Fibroblast of pulmonary artery (primary cell): ENCODE results near the gene CPSF4L.

Experiments
- DNase-seq: peaks from one replicate; pipeline ENCODE4 v3.0.0-alpha.2; 2010; ENCODE audit warnings: low read depth
- H3K4me3 ChIP-seq: replicated peaks from 2 replicates; pipeline ENCODE4 v1.5.1; 2011; ENCODE audit warnings: low read depth, mild to moderate bottlenecking, control low read depth, low read length, moderate library complexity
- TF ChIP-seq, protein P1 (sequence below): IDR thresholded peaks from 2 replicates; pipeline ENCODE4 v1.5.1; 2011; ENCODE audit warnings: mild to moderate bottlenecking, control low read depth, low read length, inconsistent platforms; ENCODE audit errors: missing control alignments

The CPSF4L gene

GRCh38 chr17:73278465-73279453, 17.1 kb upstream of the CPSF4L start:
- H3K4me3 ChIP-seq, result no peak overlapping the region
- peak; percentile 51 for DNase-seq
- TF ChIP-seq, protein P1, sequence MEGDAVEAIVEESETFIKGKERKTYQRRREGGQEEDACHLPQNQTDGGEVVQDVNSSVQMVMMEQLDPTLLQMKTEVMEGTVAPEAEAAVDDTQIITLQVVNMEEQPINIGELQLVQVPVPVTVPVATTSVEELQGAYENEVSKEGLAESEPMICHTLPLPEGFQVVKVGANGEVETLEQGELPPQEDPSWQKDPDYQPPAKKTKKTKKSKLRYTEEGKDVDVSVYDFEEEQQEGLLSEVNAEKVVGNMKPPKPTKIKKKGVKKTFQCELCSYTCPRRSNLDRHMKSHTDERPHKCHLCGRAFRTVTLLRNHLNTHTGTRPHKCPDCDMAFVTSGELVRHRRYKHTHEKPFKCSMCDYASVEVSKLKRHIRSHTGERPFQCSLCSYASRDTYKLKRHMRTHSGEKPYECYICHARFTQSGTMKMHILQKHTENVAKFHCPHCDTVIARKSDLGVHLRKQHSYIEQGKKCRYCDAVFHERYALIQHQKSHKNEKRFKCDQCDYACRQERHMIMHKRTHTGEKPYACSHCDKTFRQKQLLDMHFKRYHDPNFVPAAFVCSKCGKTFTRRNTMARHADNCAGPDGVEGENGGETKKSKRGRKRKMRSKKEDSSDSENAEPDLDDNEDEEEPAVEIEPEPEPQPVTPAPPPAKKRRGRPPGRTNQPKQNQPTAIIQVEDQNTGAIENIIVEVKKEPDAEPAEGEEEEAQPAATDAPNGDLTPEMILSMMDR, result no peak

DNA sequence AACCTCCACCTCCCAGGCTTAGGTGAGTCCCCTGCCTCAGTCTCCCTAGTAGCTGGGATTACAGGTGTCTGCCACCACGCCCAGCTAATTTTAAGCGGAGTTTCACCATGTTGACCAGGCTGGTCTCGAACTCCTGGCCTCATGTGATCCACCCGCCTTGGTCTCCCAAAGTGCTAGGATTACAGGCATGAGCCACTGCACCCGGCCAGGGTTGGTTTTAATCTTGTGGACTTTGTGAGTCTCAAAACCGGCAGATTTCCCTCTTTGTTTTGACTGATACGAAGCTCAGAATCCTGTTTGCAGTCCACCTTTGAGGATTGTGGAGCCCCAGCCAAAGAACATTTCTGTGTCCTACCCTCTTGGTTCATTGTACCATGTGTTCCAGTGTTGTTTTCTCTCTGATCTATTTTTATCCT, 16.4 kb upstream of the CPSF4L start:
- TF ChIP-seq, protein P1, result no peak
- no peak for DNase-seq
- no peak overlapping the region for H3K4me3 ChIP-seq

DNA sequence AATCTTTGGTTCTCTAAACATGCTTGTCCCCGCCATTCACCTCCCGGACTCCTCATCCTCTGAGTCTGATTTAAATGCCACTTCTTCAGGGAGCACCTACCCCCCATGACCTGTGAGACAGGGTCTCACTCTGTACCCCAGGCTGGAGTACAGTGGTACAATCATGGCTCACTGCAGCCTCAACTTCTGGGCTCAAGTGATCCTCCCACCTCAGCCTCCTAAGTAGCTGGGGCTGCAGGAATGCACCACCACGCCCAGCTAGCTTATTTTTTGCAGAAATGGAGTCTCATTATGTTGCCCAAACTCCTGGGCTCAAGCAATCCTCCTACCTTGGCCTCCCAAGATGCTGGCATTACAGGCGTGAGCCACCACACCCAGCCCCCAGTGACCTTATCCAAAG, 12.8 kb upstream of the CPSF4L start:
- no peak overlapping the region for H3K4me3 ChIP-seq
- TF ChIP-seq, protein P1, result no peak
- DNase-seq, result no peak

DNA sequence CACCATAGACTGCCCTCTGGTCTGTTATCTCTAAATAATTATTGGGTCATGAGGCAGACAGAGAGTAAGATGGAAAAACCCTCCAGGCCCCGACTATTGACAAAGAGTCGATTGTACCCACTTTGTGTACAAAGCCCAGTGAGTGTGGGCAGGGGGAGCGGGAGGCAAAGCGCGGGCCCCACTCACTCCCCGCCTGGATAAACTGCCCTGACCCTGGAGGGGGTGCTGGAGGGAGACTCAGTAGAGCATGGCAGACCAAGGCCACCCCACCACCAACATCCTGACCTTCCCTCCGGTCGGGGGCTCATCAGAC, 11.2 kb upstream of the CPSF4L start:
- no peak overlapping the region for H3K4me3 ChIP-seq
- TF ChIP-seq, protein P1, result no peak
- no peak for DNase-seq

GRCh38 chr17:73271072-73271471, 9.4 kb upstream of the CPSF4L start:
- TF ChIP-seq, protein P1, result no peak
- DNase-seq, result no peak
- no peak overlapping the region for H3K4me3 ChIP-seq

DNA sequence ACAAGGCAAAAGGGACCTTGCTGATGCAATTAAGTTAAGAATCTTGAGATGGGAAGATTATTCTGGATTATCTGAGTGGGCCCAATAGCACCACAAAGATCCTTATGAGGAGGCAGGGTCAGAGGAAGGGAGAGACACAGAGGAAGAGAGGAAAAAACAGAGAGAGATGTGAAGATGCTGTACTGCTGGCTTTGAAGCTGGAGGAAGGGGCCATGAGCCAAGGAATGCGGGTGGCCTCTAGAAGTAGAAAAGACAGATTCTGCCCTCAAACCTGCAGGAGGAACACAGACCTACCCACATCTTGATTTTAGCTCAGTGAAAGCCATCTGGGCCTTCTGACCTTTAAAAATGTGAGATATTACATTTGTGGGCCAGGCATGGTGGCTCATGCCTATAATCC, 8.1 kb upstream of the CPSF4L start:
- no peak overlapping the region for H3K4me3 ChIP-seq
- TF ChIP-seq, protein P1, result no peak
- no peak for DNase-seq

- TF ChIP-seq, protein P1, result no peak
- no peak for DNase-seq
- no peak overlapping the region for H3K4me3 ChIP-seq
These were observed 7.6 kb upstream of the CPSF4L start for GRCh38 chr17:73269329-73269615.
